ENCODE data around the gene HOXD10. TPM values are rescaled to one million over a fixed set of nuclear protein-coding genes. Genes with fewer than 3 reads are reported as not detected.

Gene HOXD10
- polyA plus RNA-seq, 1 donor from 2014 or later = not detected

GRCh38 chr2:176114930-176115625 is 1.5 kb upstream of the HOXD10 start:
- H2AFZ ChIP-seq (ENCODE audit: low read depth, low read length) = no peak overlapping the region
- no peak overlapping the region for H3K27ac ChIP-seq (ENCODE audit: low read length)
- peaks cover 32% of the 10 kb centered on the region for H3K9me3 ChIP-seq (ENCODE audit: low read length)
- peaks cover 99% of the 10 kb centered on the region for H3K27me3 ChIP-seq (ENCODE audit: insufficient read depth, low read depth, low read length)
- H3K4me2 ChIP-seq (ENCODE audit: low read length) = no peak overlapping the region
- H3K9ac ChIP-seq (ENCODE audit: low read length) = no peak overlapping the region
- H3F3A ChIP-seq (ENCODE audit: insufficient read depth, low read length, poor library complexity, severe bottlenecking) = no peaks in the 10 kb centered on the region
- no peaks in the 10 kb centered on the region for H3K36me3 ChIP-seq (ENCODE audit: insufficient read depth, low read length)
- TF ChIP-seq SMC3 (conservative IDR thresholded peaks at IDR 0.05; ENCODE audit: poor library complexity) = no peak
- TF ChIP-seq TAF1 (IDR thresholded peaks at IDR 0.05; ENCODE audit: low read depth) = no peak
- no peak for TF ChIP-seq RAD21 (conservative IDR thresholded peaks at IDR 0.05)
- no peak for TF ChIP-seq REST (IDR thresholded peaks at IDR 0.05; ENCODE audit: borderline replicate concordance)
- peak; percentile 68 for TF ChIP-seq EZH2 (IDR thresholded peaks at IDR 0.05; ENCODE audit: borderline replicate concordance, insufficient read depth, low read length, poor library complexity, severe bottlenecking)
- no peak overlapping the region for H3K4me3 ChIP-seq (ENCODE audit: low read length)
- no peaks in the 10 kb centered on the region for H3K79me2 ChIP-seq (replicated peaks; ENCODE audit: insufficient read depth, low read length)
- H4K20me1 ChIP-seq (ENCODE audit: insufficient read depth) = no peaks in the 10 kb centered on the region
- H3K9me2 ChIP-seq (ENCODE audit: insufficient read depth, low read length) = no peaks in the 10 kb centered on the region

GRCh38 chr2:176117162-176117822 is 714 bp downstream of the HOXD10 start:
- Histone ChIP-seq H3K9me3 (ENCODE audit: low read length) (peaks cover 32% of the 10 kb centered on the region), H3K4me2 (ENCODE audit: low read length) (no peak overlapping the region), H2AFZ (ENCODE audit: low read depth, low read length) (no peak overlapping the region), H3K9me2 (ENCODE audit: insufficient read depth, low read length) (no peaks in the 10 kb centered on the region), H3K27me3 (ENCODE audit: insufficient read depth, low read depth, low read length) (peaks cover 99% of the 10 kb centered on the region), H3F3A (ENCODE audit: insufficient read depth, low read length, poor library complexity, severe bottlenecking) (no peaks in the 10 kb centered on the region), H3K4me3 (ENCODE audit: low read length) (no peak overlapping the region), H4K20me1 (ENCODE audit: insufficient read depth) (no peaks in the 10 kb centered on the region), H3K27ac (ENCODE audit: low read length) (no peak overlapping the region), H3K9ac (ENCODE audit: low read length) (no peak overlapping the region), H3K79me2 (replicated peaks; ENCODE audit: insufficient read depth, low read length) (no peaks in the 10 kb centered on the region), H3K36me3 (ENCODE audit: insufficient read depth, low read length) (no peaks in the 10 kb centered on the region)
- no peak for TF ChIP-seq EP300 (conservative IDR thresholded peaks at IDR 0.05; ENCODE audit: poor library complexity, severe bottlenecking)
- no peak for TF ChIP-seq POLR2AphosphoS5 (IDR thresholded peaks at IDR 0.05)
- no peak for TF ChIP-seq TAF1 (IDR thresholded peaks at IDR 0.05; ENCODE audit: low read depth)
- no peak for TF ChIP-seq CTCF (IDR thresholded peaks at IDR 0.05; ENCODE audit: poor library complexity, severe bottlenecking)
- no peak for TF ChIP-seq SMC3 (conservative IDR thresholded peaks at IDR 0.05; ENCODE audit: poor library complexity)
- no peak for TF ChIP-seq REST (IDR thresholded peaks at IDR 0.05; ENCODE audit: borderline replicate concordance)
- no peak for TF ChIP-seq RAD21 (conservative IDR thresholded peaks at IDR 0.05)
